SKM-1 treated with dmso at 0.1 percent for 144 hours (cell line): ENCODE measurements around the gene JMJD6.
"Not testable (repeated sequence)": the region's sequence is repeated elsewhere in the genome, so short reads cannot be mapped to it uniquely, and the experiment has no call there.

ENCODE experiments used
- DNase-seq: peaks from one replicate; lab custom pipeline; 2025; ENCODE audit not compliant: unreplicated experiment; lab: John Stamatoyannopoulos, UW

The JMJD6 gene

GRCh38 chr17:76700617-76701470 lies 25.6 kb downstream of the JMJD6 start:
- no peak for DNase-seq

GRCh38 chr17:76700270-76700616 lies 26.2 kb downstream of the JMJD6 start:
- DNase-seq = no peak

DNA sequence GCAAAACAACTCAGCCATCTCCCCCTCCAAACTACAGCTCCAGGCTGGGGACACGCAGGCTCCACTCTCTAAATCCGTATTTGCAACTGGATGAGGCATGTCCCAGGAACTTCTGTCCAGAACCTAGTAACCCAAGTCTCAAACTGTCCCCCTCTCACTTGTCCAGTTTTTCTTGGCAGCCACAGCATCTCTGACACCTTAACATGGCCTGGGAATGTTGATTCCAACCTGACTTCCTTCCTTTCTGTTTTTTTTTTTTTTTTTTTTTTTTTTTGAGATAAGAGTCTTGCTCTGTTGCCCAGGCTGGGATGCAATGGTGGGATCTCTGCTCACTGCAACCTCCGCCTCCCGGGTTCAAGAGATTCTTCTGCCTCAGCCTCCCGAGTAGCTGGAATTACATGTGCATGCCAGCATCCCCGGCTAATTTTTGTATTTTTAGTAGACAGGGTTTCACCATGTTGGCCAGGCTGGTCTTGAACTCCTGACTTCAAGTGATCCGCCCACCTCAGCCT lies 27.9 kb downstream of the JMJD6 start:
- DNase-seq = not testable (repeated sequence)

GRCh38 chr17:76697702-76698465 lies 28.5 kb downstream of the JMJD6 start:
- DNase-seq = no peak

DNA sequence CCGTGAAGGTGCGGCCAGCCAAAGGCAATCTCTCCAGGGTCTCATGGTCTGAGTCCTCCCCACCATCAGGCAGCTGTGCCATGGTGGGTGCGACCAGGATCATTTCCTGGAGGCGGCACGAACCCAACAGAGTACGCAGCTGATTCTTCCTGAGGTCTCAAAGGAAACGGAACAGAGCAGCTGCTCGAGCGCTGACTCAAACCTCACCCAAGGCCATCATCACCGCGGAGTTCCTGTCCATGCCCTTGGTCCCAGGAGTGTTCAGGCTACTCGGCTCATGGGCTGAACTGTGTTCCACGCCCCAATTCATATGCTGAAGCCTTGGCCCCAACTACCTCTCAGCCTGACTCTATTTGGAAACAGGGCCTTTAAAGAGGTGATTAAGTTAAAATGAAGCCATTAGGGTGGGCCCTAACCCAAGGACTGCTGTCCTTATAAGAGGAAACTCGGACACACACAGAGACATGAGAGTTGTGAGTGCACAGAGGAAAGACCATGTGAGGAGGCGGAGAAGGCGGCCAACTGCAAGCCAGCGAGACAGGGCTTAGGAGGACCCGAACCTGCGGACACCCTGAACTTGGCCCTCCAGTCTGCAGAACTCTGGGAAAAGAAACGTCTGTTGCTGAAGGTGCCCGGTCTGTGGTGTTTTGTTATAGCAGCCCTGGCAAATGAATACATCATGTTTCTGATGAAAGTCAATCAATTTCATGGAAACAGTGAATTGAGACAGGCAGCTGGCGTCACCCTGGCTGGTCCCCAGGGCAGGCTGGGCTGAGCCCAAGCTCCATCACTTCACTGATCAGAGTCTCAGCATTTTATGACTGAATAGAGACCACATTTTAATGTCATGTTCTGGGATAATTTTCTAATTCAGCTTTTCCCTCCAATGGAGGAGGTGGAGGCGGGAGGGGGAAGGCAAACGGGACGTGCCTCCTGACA lies 29.4 kb downstream of the JMJD6 start:
- no peak for DNase-seq

GRCh38 chr17:76695059-76695831 lies 31.2 kb downstream of the JMJD6 start:
- DNase-seq = no peak

DNA sequence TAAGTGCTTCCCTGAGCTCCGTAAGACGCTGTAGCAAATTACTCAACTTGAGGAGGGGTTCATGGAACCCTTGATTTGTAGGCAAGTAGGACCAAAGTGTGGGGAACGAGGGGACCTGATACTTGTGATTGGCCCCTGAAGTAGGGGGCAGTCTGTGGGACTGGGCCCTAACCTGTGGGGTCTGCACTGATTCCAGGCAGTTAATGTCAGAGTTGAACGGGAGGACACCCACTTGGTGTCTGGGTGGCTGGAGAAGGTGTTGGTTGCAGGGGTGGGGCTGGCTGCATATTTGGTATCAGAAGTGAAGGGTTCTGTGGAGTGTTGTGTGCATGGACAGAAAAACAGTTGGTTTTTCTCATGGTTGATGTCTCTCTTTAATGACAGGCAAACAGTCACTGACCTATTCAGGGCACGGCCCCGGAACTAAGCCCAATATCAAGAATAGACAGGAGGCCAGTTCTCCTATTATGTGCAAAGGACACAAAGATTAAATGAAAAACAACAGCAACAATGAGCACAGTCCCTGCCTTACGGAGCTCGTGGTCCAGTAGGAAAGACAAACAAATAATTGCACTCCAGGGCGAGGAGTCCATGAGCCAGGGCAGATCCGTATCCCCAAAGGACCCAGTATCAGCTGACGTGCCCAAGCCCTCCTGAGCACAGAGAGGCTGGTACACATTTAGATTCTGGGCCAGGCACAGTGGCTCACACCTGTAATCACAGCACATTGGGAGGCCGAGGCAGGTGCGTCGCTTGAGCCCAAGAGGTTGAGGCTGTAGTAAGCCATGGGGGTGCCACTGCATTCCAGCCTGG lies 34.8 kb downstream of the JMJD6 start:
- no peak for DNase-seq

- no peak for DNase-seq
Observed at GRCh38 chr17:76690596-76691280, 35.7 kb downstream of the JMJD6 start.

DNA sequence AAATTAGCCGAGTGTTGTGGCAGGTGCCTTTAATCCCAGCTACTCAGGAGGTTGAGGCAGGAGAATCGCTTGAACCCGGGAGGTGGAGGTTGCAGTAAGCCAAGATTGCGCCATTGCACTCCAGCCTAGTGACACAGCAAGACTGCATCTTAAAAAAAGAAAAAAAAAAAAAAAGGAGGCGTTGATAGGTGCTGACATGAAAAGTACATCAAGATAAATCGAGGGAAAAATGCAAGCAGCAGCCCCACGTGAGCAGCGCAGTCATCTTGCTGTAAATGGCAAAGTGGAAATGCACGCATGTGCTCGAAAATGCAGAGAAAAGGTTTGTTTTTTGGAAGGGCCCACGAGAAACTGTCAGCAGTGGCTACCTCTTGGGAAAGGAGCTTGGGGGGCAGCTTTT lies 36.5 kb downstream of the JMJD6 start:
- DNase-seq = no peak

GRCh38 chr17:76688165-76688622 lies 38.2 kb downstream of the JMJD6 start:
- DNase-seq = no peak

DNA sequence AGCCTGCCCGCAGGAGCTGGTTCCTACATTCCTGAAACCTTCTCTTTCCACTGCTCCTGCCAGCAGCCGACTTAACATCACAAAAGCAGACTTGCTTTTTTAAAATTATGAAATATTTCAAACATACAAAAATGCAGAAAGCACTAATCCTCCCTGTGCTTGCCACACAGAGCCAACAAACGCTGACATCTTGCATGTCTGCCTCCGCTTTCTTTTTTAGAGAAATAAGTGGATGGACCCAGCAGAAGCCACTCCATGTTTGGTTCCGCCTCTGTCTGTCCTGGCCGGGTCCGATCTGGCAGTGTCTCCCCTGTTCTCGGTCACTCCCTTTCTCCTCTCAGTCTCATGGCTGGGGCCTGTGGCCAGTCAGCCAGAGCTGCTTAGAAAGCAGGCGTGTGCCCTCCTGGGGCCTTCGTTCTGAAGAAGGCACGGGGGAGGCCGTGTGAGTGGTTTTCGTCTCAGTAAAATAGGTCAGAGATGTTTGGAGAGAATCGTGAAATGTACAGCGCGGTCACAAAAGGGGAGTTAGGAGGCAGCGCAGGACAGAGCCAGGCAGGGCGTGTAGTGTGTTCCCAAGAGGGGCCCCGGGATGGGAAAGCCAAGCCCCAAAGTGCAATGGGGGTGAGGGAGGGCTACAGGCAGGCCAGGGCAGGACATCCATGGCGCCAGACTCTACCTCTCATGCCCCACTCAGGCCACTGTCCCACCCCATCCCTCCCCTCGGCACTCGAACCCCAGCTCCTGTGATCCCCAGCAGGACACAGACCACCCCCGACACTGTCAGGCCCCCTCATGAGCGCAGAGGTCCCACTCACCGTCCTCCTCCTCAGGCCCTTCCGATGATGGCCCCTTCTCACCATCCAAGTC lies 38.9 kb downstream of the JMJD6 start:
- DNase-seq = no peak

- DNase-seq = no peak
Observed at GRCh38 chr17:76686538-76687297, 39.7 kb downstream of the JMJD6 start.

GRCh38 chr17:76685846-76686245 lies 40.6 kb downstream of the JMJD6 start:
- DNase-seq = no peak

GRCh38 chr17:76685366-76685765 lies 41.0 kb downstream of the JMJD6 start:
- DNase-seq = no peak

- no peak for DNase-seq
Observed at GRCh38 chr17:76684756-76685155, 41.6 kb downstream of the JMJD6 start.

- no peak for DNase-seq
Observed at GRCh38 chr17:76683921-76684745, 42.3 kb downstream of the JMJD6 start.
